Spleen (tissue), 7 donors: ENCODE measurements around the gene ATE1.

ENCODE experiments used
- POLR2A ChIP-seq, 3 donors: fragments of 450-650 bp; IDR thresholded peaks; one replicate each; pipeline ENCODE4 v1.5.1; 2017; ENCODE audit warnings: antibody characterized with exemption in 3 of 3, mild to moderate bottlenecking in 1 of 3
- TF ChIP-seq, protein P1 (sequence below), 11 experiments: fragments of 200-600 bp in 7 of 11; fragments of 450-650 bp in 4 of 11; sonication (generic) in 4 of 11; IDR thresholded peaks in 8 of 11; conservative IDR thresholded peaks in 3 of 11; 1 replicate in 7 of 11; 2 replicates in 4 of 11; pipeline versions ENCODE4 v1.4.0 to v1.8.0; 2016 to 2021; ENCODE audit warnings: antibody characterized with exemption in 11 of 11, inconsistent platforms in 4 of 11, mild to moderate bottlenecking in 1 of 11
- donor health status: DM: no; HTN: no; CAD: no; lungs with moderate emphysema.
- donor health status: DM: no; HTN: no; CAD: no.
- donor health status: DM: no; HTN: no; CAD: no.

DNA sequence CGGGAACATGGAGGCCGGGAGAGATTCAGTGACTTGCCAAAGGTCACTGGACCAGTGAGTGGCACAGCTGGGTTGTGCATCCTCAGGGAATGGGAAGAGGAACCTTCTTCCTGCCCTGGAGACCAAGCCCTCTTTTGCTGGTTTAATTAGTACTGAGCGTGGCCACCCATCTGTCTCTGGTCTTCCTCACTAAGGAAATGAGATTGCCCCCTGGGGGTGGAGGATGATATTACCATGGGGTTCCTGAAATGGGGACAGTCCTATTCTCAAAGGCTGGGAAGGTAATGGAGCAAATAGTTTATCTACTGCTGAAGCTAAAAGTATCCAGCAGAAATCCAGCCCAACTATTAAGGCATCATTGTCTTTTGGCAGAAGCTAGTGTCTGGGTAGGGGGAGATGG, 231.0 kb downstream of the ATE1 start:
- TF ChIP-seq POLR2A (IDR thresholded peaks at IDR 0.05): no peak
- TF ChIP-seq, protein P1, sequence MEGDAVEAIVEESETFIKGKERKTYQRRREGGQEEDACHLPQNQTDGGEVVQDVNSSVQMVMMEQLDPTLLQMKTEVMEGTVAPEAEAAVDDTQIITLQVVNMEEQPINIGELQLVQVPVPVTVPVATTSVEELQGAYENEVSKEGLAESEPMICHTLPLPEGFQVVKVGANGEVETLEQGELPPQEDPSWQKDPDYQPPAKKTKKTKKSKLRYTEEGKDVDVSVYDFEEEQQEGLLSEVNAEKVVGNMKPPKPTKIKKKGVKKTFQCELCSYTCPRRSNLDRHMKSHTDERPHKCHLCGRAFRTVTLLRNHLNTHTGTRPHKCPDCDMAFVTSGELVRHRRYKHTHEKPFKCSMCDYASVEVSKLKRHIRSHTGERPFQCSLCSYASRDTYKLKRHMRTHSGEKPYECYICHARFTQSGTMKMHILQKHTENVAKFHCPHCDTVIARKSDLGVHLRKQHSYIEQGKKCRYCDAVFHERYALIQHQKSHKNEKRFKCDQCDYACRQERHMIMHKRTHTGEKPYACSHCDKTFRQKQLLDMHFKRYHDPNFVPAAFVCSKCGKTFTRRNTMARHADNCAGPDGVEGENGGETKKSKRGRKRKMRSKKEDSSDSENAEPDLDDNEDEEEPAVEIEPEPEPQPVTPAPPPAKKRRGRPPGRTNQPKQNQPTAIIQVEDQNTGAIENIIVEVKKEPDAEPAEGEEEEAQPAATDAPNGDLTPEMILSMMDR (IDR thresholded peaks at IDR 0.05 in 8 of 11, conservative IDR thresholded peaks at IDR 0.05 in 3 of 11): peak in 6 of 11 experiments; percentile 6 to 46 (median 29)
